DOHH2 (cell line): ENCODE measurements around the gene USP12.
"Not testable (repeated sequence)": the region's sequence is repeated elsewhere in the genome, so short reads cannot be mapped to it uniquely, and the experiment has no call there.

ENCODE experiments used
- CTCF ChIP-seq: fragments of 200-600 bp; sonication (generic); IDR thresholded peaks from one replicate; pipeline ENCODE4 v1.5.1; 2014; ENCODE audit warnings: antibody characterized with exemption, mild to moderate bottlenecking, low read depth, low read length; ENCODE audit not compliant: poor library complexity, severe bottlenecking
- EZH2phosphoT487 ChIP-seq: fragments of 200-600 bp; sonication (generic); IDR thresholded peaks from 2 replicates; pipeline ENCODE4 v1.6.1; 2017; ENCODE audit warnings: borderline replicate concordance, mild to moderate bottlenecking, antibody characterized with exemption, low read length, moderate library complexity, mixed read lengths

GRCh38 chr13:27218861-27219260 lies 47.2 kb upstream of the USP12 start:
- not testable (repeated sequence) for TF ChIP-seq CTCF, EZH2phosphoT487
